K562 (cell line): ENCODE measurements around the gene UQCRHL. TPM values are rescaled to one million over a fixed set of nuclear protein-coding genes. Genes with fewer than 3 reads are reported as not detected.

ENCODE experiments used
- CBX3 ChIP-seq, 2 experiments: IDR thresholded peaks; 1 replicate in 1 of 2; 2 replicates in 1 of 2; pipeline ENCODE4 v1.6.1; 2012; ENCODE audit warnings: inconsistent platforms in 2 of 2, low read length in 2 of 2, borderline replicate concordance in 1 of 2, control low read depth in 1 of 2
- polyA plus RNA-seq, 8 experiments: library from polyadenylated mRNA; depleted of rRNA in 4 of 8; stranded (reverse) in 5 of 8; unstranded in 3 of 8; fragments of >200 nt; fragmentation: Nextera tagmentation in 2 of 8; fragmentation: Illumina TruSeq in 1 of 8; extraction: Ambion mirVana in 2 of 8; extraction: Trizol in 1 of 8; gene quantifications; 2 replicates each; pipeline versions ENCODE4 v1.2.1 to v1.2.3, GENCODE V29; 2011 to 2014; ENCODE audit warnings: inconsistent platforms in 1 of 8, missing spikeins in 1 of 8
- total RNA-seq, 7 experiments: library from RNA; depleted of rRNA in 6 of 7; stranded (reverse); fragments of >200 nt in 6 of 7; fragmentation: Illumina TruSeq in 2 of 7; extraction: Trizol in 2 of 7; gene quantifications; 2 replicates each; pipeline versions ENCODE4 v1.2.1 to v1.2.3, GENCODE V29; 2011 to 2021; ENCODE audit warnings: low replicate concordance in 1 of 7
- TF ChIP-seq, protein P1 (sequence below): fragments of 450-650 bp; IDR thresholded peaks from 2 replicates; pipeline ENCODE4 v1.6.1; 2018; ENCODE audit not compliant: partially characterized antibody
- TF ChIP-seq, protein P2 (sequence below): sonication (generic); formaldehyde crosslinking; IDR thresholded peaks from 2 replicates; pipeline ENCODE4 v1.8.1; 2023; ENCODE audit warnings: mild to moderate bottlenecking, missing genetic modification reagents

UQCRHL gene
- total and polyA plus RNA-seq, 9 of the 15 experiments (the other 6 are each of a cell fraction or from before 2014, with no cell fraction given) = 5.1 to 41.3 (median 21.8) TPM

GRCh38 chr1:15777909-15778707 lies 29.3 kb downstream of the UQCRHL start (continued):
- TF ChIP-seq, protein P1, sequence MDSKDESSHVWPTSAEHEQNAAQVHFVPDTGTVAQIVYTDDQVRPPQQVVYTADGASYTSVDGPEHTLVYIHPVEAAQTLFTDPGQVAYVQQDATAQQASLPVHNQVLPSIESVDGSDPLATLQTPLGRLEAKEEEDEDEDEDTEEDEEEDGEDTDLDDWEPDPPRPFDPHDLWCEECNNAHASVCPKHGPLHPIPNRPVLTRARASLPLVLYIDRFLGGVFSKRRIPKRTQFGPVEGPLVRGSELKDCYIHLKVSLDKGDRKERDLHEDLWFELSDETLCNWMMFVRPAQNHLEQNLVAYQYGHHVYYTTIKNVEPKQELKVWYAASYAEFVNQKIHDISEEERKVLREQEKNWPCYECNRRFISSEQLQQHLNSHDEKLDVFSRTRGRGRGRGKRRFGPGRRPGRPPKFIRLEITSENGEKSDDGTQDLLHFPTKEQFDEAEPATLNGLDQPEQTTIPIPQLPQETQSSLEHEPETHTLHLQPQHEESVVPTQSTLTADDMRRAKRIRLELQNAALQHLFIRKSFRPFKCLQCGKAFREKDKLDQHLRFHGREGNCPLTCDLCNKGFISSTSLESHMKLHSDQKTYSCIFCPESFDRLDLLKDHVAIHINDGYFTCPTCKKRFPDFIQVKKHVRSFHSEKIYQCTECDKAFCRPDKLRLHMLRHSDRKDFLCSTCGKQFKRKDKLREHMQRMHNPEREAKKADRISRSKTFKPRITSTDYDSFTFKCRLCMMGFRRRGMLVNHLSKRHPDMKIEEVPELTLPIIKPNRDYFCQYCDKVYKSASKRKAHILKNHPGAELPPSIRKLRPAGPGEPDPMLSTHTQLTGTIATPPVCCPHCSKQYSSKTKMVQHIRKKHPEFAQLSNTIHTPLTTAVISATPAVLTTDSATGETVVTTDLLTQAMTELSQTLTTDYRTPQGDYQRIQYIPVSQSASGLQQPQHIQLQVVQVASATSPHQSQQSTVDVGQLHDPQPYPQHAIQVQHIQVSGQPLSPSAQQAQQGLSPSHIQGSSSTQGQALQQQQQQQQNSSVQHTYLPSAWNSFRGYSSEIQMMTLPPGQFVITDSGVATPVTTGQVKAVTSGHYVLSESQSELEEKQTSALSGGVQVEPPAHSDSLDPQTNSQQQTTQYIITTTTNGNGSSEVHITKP = peak; percentile 84
- TF ChIP-seq, protein P2, sequence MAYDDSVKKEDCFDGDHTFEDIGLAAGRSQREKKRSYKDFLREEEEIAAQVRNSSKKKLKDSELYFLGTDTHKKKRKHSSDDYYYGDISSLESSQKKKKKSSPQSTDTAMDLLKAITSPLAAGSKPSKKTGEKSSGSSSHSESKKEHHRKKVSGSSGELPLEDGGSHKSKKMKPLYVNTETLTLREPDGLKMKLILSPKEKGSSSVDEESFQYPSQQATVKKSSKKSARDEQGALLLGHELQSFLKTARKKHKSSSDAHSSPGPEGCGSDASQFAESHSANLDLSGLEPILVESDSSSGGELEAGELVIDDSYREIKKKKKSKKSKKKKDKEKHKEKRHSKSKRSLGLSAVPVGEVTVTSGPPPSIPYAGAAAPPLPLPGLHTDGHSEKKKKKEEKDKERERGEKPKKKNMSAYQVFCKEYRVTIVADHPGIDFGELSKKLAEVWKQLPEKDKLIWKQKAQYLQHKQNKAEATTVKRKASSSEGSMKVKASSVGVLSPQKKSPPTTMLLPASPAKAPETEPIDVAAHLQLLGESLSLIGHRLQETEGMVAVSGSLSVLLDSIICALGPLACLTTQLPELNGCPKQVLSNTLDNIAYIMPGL (CRISPR knock-in tag) = no peak
- no peak for TF ChIP-seq CBX3 (IDR thresholded peaks at IDR 0.05; ENCODE audit: borderline replicate concordance in 1 of 2, low read length in 2 of 2)
